GM21619 (cell line): ENCODE measurements around the gene BLVRB.
"Not testable (repeated sequence)": the region's sequence is repeated elsewhere in the genome, so short reads cannot be mapped to it uniquely, and the experiment has no call there.

Experiments used
- ATAC-seq: cut with Tn5 transposase; IDR thresholded peaks from one replicate; pipeline ENCODE4 v1.9.1; 2021; ENCODE audit not compliant: unreplicated experiment

The BLVRB gene

DNA sequence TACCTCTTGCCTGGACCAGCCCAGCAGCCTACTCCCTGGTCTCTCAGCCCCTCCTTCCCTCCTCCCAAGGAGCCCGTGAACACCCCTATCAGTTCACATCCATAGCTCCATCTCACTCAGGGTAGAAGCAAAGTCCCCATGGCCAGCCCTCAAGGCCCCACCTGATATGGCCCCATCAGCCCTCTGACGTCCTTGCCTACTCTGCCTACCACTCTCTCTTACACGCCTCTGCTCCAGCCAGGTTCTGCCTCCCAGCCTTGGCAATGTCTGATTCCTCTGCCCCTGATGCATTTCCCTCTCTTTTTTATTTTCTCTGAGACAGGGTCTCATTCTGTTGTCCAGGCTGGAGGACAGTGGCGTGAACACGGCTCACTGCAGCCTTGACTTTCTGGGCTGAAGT, 13.5 kb downstream of the BLVRB start:
- ATAC-seq = no peak

DNA sequence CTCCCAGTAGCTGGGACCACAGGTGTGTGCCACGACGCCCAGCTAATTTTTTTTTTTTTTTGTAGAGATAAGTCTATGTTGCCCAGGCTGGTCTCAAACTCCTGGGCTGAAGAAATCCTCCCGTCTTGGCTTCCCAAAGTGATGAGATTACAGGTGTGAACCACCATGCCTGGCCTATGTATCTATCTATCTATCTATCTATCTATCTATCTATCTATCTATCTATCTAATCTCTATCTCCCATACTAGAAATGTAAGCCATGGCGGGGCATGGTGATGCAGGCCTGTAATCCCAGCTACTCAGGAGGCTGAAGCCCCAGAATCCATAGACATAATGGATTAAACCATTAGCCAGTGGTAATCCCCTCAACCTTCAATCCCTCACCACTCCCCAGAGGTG, 14.9 kb downstream of the BLVRB start:
- ATAC-seq = no peak

DNA sequence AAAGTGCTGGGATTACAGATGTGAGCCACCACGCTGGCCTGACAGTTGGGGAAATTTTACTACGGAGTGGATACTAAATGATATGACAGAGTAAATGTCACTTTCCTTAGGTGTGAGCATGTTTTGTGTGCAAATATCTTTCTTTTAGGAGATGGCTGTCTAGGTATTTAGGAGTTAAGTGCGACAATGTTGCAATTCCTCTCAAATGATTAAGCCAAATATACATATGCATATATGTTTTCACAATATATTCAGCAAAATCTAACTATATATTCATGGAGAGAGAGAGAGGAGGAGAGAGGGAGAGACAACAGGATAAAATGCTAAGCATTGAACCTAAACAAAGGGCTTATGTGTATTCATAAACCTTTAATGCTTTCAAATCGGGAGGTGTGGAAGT, 16.0 kb downstream of the BLVRB start:
- no peak for ATAC-seq

DNA sequence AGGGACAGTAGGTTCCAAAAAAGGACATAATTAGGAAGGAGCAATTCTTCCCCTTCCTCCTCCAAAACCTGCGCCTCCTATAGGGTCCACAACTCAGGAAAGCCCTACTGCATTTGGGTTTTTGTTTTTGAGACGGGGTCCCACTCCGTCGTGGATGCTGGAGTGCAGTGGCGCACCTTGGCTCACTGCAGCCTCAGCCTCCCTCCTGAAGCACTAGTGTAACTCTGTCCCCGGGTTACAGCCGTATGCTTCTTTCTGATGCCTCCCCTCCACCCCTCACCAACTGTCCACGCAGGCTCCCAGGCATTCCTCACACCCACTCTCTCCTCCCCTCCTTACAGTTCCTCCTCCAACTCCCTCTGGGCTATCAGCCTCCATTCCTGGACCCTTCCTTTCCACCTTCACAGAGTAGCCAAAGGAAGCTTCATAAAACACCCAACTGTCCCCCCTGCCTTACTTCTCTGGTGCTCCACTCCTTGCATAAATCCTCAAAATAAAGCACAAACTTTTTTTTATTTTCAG, 19.2 kb downstream of the BLVRB start:
- no peak for ATAC-seq

DNA sequence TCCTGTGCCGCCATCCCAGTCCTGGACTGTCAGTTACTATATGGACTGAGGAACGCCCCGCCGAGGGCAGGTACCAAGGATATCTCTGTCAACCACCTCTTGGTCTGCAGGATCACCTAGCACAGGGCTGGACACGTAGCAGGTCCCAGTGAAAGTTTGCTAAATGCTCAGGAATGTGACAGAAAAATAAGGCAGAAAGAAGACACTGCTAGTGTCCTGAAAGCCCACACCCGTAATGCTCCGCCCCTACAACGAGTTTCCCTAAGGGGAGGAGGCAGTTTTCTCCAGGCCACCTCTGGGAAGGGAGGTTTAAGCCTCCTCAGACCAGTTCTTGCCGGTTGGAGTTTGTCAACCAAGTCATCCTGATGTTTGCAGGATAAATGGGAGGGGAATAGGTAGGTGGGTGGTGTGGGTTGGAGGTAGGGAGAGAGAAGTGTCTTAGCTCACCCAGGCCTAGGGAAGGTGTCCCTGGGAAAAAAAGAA, 19.7 kb downstream of the BLVRB start:
- no peak for ATAC-seq

DNA sequence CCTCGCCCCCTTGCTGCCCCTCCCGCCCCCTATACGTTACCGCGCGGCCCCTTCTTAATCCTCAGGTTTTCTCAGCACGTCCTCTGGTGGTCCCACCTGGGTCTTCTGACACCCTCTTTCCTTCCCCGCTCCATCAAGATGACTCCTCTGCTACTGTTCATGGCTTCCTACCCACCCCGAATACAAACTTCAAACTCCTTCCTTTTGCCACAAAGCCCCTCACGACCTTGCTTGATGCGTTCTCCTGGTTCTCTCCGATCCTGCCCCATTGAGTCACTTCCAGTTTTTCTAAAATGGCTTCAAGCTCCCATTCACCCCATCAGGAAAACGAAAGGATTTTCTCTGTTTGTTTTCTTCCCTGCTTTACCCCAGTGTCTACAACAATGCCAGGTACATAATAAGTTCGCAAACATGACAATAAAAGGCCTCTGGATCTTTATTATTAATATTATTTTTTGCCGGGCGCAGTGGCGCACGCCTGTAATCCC, 20.7 kb downstream of the BLVRB start:
- no peak for ATAC-seq

DNA sequence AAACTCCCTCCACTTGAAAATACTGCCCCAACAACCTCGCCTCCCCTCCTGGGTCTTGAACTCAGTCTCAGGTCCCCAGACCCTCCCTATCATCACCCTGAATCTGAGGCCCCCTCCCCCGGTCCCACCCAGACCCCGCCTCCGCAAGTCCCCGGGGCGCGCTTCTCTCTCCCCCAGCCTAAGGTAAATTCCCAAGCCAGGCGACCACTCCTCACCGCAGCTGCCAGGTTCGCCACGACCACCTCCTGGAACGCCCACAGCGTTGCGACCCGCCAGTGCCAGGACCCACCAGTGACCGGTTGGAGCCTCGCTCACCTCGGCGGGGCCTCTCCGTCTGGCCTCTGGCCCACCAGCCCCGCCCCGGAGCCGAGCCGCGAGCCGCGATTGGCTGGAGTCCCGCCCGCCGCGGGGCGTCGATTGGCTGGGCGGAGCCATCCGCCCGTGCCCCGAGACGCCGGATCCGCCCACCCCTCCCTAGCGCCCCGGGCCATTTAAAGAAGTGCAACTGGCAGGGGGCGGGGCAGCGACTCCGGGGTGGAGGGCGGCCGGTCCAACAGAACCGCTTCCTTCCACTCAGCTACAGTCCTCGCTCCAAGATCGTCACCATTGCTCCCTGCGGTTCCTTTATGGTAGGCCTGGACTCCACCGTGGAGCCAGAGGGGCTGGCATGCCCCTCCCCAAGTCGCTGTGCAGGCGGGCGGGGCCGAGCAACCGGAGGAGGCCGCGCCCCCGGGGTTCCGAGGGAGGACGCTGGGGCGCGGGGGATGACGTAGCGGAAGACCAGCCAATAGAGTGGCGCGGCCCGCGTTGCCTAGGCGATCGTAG, 21.3 kb downstream of the BLVRB start, which contains the start of gene SERTAD3:
TSS of gene SERTAD3 (minus strand) at position 336 of the 825 bp plus-strand sequence. CDS start 2,255 bp downstream, outside the sequence.
- ATAC-seq = peak; percentile 63

DNA sequence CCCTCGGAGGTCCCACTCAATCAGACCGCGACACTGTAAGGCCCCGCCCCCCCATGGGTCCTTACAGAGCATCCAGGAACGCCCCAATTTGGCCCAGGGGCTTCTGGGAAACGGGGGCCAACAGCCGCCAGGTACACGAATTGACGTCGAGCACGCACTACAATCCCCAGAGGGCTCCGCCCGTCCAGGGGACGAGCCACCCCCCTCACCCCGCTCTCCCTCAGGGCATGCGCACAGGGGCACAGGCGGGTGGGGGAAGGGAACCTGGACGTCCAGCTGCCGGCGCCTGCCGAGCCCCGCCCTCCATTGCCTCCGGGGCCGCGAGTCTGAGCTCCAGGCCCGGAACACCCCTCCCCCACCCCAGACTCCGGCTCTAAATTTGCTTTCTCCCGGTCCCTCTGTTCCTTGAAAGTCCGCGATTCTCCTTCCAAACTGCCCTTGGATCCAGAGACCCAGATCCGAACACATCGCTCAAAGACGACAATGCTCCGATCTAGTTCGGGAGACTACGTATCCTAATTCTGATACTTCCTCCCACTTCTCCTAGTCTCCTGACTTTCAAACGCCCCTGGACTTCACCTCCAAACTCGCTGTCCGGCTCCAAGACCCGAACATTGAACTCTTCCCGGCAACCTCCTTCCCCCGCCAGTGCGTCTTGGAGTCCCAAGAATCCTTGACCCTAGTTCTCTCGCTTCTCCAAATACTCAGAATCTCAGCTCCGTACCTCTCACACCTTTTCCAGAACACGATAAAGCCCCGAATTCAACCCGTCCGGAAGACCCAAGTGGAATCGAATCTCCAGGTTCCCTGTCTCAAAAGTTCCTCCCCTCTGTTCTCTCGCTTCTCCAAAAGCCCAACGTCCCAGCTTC, 22.2 kb downstream of the BLVRB start:
- peak; percentile 56 for ATAC-seq

DNA sequence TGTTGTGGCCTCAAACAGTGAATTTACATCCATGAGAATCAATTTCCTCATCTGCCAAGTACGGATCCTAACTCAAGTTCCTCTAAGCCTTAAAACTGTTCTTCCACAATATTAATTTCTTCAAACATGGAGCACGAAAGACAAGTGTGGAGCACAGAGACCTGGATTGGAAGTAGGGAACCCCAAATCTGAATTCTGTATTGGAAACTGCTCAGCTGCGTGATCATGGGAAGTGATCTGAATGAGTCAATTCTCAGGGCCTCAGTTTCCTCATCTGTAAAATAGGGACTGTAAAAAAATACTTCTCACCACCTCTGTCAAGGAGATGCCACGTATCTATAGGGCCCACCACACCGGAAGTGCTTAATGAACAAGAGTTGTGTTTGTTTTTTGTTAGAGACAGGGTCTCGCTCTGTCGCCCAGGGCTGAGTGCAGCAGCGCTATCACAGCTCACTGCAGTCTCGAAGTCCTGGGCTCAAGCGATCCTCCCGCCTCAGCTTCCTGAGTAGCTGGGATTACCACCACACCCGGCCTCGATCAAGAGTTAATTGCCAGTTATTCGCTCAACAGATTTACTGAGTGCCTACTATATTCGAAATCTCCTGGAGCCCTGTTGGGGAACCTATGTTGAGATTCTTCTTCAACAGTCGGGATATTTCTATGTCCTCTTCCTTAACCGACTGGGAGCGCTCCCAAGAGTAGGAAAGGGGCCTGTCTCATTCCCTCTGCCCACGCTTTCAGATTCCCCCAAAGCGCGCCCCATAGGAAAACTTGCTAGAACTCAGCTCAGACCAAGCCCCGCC, 23.0 kb downstream of the BLVRB start:
- no peak for ATAC-seq

DNA sequence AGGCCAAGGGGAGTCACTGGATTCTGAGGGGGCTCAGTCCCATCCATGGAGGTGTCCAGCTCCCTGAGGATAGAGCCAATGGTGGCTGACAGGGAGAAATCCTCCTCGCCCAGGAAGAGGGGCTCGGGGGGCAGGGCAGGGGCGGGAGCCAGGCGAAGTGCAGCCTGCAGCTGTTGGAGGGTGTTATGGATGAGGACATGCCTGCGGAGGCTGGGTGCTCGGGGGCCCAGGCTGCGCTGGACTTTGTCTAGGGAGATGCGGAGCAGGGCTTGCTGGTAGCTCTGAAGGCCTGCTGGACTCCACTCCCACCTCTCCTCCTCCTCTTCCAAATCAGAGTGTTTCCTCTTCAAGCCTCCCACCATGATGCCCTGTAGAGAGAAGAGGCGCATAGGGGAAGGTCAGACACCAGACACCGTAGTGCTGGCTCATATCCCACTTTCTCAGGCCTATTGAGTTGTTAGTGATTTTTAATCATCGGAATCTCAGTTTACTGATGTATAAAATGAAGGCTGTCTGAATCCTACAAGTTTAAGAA, 23.8 kb downstream of the BLVRB start:
- ATAC-seq = no peak

DNA sequence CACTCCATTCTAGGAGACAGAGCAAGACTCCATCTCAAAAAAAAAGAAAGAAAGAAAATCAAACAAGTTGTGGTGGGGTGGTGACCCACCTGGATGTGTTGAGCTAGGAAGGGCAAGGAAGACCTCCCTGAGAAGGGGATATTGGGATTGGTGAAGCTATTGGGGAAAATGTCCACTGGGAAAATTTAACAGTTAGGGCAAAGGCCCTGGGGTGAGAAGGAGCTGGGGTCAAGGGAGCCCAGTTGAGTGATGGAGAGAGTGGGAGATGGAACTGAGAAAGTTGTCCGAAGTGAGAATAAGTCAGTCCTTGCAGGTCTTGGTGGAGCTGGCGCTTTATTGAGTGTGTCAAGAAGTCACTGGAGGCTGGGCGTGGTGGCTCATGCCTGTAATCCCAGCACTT, 27.3 kb downstream of the BLVRB start:
- no peak for ATAC-seq

DNA sequence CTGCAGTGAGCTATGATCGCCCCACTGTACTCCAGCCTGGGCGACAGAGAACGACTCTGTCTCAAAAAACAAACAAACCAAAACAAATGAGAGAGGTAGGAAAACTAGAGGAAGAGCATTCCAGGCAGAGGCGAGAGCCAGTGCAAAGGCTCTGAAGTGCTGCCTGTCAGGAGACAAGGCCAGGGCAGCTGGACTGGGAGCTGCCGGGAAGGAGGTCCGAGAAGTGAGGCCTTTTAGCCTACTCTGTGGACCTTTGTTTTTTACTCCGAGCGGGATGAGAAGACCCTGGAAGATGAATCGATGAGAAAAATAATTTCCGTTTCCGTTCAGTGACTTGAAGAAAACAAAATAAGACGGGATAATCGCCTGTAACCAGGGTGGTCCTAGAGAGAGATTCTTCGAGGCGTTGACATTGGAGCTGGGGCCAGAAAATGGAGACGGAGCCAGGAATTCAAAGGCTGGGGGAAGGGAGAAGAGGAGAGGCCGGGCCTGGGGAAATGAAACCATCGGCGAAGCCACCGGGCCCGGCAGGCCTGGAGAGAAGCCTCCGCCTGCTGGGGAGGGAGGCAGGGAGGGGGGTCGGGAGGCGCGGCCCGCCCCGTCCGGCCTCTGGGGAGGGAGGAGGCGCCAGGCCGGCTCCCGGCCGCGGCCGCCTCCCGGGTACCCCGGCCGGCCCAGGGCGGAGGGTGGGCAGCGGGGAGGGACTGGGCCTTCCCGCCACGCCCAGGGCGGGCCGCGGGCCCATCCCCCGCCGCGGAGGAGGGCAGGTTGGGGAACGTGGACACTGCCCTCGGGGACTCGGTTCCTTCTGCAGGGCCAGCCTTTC, 31.9 kb downstream of the BLVRB start:
- ATAC-seq = no peak

DNA sequence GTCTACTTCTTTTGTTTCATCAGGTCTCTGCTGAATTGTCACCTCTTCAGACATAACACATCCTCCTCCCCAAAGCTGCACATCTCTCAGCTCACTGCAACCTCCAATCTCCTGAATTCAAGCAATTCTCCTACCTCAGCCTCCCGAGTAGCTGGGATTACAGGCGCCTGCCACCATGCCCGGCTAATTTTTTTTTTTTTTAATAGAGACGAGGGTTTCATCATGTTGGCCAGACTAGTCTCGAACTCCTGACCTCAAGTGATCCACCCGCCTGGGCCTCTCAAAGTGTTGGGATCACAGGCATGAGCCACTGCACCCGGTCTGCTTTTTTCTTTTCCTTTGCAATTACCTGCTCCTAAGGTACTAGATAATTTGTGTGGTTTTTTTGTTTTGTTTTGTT, 32.8 kb downstream of the BLVRB start:
- not testable (repeated sequence) for ATAC-seq

DNA sequence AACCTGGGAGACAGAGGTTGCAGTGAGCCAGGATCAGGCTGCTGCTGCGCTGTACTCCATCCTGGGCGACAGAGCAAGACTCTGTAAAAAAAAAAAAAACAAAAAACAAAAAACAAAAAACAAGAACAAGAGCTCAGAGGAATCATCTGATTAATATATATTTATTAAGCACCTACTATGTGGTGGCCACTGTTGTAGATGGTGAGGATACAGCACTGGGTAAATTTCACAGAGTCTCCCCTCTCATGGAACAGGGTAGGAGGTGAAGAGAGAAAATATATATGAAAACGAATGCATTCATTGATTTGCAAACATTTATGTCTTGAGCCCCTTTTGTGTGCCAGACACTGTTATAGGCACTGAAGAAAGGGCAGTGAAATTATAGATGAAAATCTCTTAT, 33.8 kb downstream of the BLVRB start:
- no peak for ATAC-seq

DNA sequence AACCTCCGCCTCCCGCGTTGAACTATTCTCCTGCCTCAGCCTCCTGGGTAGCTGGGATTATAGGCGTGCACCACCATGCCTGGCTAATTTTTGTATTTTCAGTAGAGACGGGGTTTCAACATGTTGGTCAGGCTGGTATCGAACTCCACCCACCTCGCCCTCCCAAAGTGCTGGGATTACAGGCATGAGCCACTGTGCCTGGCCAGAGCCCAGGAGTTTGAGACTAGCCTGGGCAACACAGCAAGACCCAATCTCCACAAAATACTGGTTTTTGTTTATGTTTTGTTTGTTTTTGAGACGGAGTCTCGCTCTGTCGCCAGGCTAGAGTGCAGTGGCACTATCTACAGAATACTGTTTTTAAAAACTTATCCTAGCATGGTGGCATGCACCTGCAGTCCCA, 35.3 kb downstream of the BLVRB start:
- ATAC-seq = not testable (repeated sequence)

DNA sequence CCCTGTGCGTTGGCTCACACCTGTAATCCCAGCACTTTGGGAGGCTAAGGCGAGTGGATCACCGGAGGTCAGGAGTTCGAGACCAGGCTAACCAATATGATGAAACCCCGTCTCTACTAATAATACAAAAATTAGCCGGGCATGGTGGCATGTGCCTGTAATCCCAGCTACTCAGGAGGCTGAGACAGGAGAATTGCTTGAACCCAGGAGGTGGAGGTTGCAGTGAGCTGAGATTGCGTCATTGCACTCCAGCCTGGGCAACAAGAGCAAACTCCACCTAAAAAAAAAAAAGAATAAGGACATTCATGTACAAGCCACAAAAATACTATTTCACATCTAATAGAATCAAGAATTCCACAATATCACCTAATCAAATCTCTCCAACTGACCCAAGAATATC, 37.3 kb downstream of the BLVRB start:
- ATAC-seq = not testable (repeated sequence)

DNA sequence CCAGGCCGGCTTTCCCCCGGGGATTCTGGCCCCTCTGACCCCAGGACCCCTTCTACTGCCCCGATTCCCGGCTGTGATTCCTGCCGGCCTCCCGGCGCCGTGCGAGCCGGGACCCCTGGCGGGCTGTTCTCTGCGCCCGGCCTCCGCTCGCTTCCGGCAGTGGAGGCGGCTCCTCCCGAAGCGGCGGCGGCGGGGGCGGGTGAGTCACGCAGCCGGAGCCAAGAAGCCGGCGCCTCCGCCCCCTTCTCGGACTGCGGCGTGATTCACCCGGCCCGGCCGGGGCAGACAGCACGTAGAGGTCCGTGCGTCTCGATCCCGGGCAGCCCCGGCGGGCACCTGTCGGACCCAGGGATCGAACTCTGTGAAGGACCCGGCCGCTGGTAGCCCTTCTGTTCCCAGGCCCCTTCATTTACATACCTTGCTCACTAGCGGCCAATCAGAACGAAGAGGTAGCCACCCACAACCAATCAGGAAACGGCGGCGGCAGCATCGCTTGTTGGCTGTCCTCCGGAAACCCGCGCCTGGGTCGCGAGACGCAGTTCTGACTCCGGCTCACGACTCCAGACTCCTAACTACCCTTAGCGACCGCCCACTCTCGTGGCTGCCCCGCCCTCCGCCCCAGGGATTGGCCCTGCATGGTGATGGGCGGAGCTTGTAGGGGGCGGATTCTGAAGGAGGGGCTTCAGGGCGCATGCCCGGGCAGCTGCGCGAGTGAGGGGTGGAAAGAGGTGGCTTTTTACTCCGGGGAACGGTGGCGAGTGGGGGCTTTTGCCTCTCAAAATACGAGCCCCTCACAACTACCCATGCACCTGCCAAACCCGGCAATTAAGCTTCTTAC, 39.9 kb downstream of the BLVRB start, which contains the start of gene SERTAD1:
TSS of gene SERTAD1 (minus strand) at position 543 of the 838 bp plus-strand sequence. CDS start 2,446 bp downstream, outside the sequence.
- peak; percentile 73 for ATAC-seq
